GM19193 (cell line): Measurements from ENCODE around the gene NME3.
A peak's percentile ranks its signal among the peaks of the same experiment; 100 is the strongest.

ENCODE experiments used
- POLR2A ChIP-seq: IDR thresholded peaks from 4 replicates; pipeline ENCODE4 v1.6.1; 2011; ENCODE audit not compliant: insufficient read depth, insufficient read length; ENCODE audit errors: extremely low read depth

The NME3 gene

DNA sequence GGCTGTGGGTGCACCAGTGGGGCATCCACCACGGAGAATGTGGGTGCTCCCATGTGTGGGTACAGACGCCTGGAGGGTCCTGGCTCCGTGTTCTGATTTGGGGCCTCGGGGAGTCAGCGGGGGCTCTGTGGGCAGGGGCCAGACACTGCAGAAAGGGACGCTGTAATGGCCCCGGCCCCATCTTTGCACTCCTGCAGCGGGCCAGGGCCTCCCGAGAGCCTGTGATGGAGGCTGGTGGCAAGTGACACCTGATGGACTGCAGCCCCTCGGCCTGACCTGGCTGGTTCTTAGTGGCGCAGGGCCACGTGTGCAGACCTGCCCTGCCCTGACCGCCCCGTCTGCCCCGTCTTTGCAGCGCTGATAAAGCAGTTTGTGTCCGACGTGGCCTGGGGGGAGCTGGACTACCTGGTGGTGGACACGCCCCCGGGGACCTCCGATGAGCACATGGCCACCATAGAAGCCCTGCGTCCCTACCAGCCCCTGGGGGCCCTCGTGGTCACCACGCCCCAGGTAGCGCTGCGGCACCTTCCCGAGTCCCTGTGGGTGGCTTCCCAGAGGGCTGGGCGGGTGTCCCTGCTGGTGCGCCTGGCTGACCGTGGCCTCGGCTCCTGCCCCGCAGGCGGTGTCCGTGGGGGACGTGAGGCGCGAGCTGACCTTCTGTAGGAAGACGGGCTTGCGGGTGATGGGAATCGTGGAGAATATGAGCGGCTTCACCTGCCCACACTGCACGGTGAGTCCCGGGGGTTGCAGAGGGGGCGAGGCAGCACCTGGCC lies 16.2 kb upstream of the NME3 start:
- TF ChIP-seq POLR2A, result no peak

- TF ChIP-seq POLR2A, result no peak
These were observed 15.6 kb upstream of the NME3 start for GRCh38 chr16:1787056-1787321.

- no peak for TF ChIP-seq POLR2A
These were observed 15.1 kb upstream of the NME3 start for GRCh38 chr16:1786242-1787055.

DNA sequence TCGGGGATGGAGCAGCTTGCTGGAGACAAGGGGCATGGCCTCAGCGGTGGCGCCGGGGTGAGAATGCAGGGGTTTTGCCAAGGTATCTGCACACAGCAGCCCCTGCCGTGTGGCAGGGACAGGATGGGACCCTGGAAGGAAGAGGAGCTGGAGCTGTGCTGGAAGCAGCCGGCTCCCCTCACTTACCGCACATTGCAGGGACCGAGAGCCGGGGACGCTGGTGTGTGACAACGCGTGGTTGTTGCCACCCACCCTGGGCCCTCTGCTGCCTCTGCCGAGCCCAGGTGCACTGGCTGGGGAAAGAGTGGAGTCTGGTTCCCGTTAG lies 14.5 kb upstream of the NME3 start:
- TF ChIP-seq POLR2A, result no peak

GRCh38 chr16:1784977-1785845 lies 13.9 kb upstream of the NME3 start:
- TF ChIP-seq POLR2A, result no peak

DNA sequence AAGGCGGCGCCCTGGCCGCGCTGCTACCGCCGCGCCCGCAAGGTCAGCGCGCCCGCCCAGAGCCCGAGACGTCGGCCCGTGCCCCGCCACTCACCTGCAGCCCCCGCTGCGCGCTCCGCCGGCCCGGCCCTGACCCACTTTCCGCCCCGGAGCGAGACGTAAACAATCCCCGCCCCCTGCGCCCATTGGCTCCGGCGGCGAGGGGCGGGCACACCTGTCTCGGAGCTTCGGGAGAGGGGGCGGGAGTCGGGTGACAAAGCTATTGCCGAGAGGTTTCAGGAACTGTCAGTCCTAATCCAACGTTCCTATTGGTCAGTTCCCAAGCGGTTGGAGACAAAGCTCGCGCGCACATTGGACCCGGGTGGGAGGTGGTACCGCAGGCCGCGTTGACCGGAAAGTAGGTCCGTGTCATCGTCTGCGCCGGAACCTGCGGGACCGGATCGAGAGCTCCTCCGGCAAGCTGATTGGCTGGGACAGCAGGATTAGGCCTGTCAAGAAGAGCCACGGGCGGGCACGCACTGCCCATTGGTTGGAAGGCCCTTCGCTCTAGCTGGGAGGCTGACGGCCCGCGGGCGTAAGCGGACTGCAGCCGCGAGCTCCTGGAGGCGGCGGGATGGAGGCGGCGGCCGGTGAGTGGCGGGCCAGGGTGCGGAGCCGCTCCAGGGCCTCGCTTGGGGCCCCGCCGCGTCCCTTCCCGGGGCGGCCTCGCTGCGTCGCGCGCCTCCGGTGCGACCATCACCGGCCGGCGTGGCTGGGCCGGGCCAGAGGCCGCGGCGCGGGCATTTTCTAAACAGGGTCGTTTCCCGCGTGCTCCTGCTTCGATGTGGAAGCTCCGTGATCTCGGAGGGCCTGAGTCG lies 11.3 kb upstream of the NME3 start, which contains the start of the genes NUBP2 and SPSB3:
Gene NUBP2 (plus strand): TSS at position 553 of the 857 bp plus-strand sequence. CDS start 61 bp downstream, at position 614.
Gene SPSB3 (minus strand): TSS at position 164 of the 857 bp plus-strand sequence. CDS start 1,088 bp downstream, outside the sequence.
- peak; percentile 66 for TF ChIP-seq POLR2A

DNA sequence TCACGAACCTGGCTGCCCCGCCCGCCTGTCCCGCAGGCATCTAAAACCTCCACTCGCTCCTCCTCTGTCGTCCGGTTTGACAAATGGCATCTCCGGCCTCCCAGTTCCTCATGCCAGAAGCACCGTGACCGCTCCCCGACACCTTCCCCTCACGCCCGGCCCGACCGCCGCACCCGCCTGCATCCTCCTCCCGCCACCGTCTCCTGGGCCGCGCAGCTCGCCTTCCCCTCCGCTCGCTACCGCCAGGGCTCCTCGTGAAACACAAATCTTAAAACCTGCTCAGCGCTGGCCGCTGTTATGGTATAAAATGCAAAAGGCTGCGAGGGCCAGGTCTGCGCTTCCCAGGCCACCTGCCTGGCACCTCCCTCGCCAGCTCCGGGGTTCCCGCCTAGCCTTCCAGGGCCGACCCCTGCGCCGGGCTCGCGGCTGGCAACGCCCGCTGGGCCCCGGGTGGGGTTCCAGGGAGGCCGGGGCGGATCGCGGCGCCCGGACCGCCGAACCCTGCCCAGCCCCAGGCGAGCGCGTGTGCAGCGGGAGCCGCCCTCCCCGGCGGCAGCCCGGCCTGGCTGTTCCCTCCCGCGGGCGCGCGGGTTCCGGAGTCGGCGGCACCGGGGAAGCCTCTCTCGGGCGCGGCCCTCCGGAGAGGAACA lies 10.5 kb upstream of the NME3 start:
- TF ChIP-seq POLR2A, result no peak

GRCh38 chr16:1781254-1781653 lies 9.9 kb upstream of the NME3 start:
- TF ChIP-seq POLR2A, result no peak

GRCh38 chr16:1780677-1781072 lies 9.3 kb upstream of the NME3 start:
- TF ChIP-seq POLR2A, result no peak

- no peak for TF ChIP-seq POLR2A
These were observed 8.7 kb upstream of the NME3 start for GRCh38 chr16:1779741-1780676.

- TF ChIP-seq POLR2A, result no peak
These were observed 7.9 kb upstream of the NME3 start for GRCh38 chr16:1779234-1779701.
